PFSK-1 (cell line): ENCODE data around the gene NPL.

Source experiments
- REST ChIP-seq, 2 experiments: IDR thresholded peaks; 2 replicates each; pipeline versions ENCODE4 v1.6.1 to v1.8.0; 2011 to 2012; ENCODE audit warnings: low read depth in 2 of 2, low read length in 2 of 2, control low read depth in 1 of 2, inconsistent platforms in 1 of 2, mild to moderate bottlenecking in 1 of 2, moderate library complexity in 1 of 2; ENCODE audit not compliant: insufficient read depth in 1 of 2
- SIN3A ChIP-seq: IDR thresholded peaks from 2 replicates; pipeline ENCODE4 v1.6.1; 2012; ENCODE audit warnings: mild to moderate bottlenecking, low read length, moderate library complexity, borderline replicate concordance; ENCODE audit not compliant: insufficient read depth

DNA sequence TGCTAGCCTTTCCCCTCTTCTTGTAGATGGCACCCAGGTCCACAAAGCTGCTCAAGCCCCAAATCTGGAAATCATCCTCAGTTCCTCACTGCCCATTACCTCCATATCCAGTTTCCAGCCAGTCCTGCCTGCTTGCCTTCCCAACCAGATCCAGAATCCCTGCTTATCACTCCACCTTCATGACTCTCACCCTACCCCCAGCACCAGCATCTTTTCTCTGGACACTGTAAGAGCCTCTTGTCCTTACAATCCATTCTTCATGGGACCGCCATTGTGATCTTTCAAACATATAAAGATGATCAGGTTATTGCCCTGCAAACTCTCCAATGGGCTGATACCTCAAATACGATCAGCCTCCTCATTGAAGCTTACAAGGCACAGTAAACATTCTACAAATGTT is 23.5 kb upstream of the NPL start:
- no peak for TF ChIP-seq REST (IDR thresholded peaks at IDR 0.05; ENCODE audit: insufficient read depth in 1 of 2, low read depth in 2 of 2, low read length in 2 of 2)
- TF ChIP-seq SIN3A, result no peak
